ENCODE measurements around the gene BMP6.

DNA sequence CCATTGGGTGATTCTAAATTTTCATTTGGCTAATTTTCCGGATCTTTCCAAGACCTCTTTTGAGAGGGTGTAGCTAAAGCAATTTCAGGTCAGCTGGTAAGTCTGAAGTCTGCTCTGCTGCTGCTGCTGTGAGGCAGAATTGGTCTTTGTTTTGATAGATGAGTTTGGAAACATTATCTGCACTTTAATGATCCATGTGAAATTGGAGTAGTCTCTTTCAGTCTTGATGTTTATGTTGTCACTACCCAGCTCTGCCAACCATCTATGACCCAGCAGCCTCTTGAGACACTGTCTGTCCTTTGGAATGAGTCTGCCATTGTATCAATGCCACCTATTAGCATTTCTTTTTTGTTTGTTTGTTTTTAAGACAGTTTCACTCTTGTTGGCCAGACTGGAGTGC lies 140.6 kb downstream of the BMP6 start:
- TF ChIP-seq, protein P1, sequence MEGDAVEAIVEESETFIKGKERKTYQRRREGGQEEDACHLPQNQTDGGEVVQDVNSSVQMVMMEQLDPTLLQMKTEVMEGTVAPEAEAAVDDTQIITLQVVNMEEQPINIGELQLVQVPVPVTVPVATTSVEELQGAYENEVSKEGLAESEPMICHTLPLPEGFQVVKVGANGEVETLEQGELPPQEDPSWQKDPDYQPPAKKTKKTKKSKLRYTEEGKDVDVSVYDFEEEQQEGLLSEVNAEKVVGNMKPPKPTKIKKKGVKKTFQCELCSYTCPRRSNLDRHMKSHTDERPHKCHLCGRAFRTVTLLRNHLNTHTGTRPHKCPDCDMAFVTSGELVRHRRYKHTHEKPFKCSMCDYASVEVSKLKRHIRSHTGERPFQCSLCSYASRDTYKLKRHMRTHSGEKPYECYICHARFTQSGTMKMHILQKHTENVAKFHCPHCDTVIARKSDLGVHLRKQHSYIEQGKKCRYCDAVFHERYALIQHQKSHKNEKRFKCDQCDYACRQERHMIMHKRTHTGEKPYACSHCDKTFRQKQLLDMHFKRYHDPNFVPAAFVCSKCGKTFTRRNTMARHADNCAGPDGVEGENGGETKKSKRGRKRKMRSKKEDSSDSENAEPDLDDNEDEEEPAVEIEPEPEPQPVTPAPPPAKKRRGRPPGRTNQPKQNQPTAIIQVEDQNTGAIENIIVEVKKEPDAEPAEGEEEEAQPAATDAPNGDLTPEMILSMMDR (IDR thresholded peaks at IDR 0.05; ENCODE audit: low read depth, low read length) = no peak
- no peak for TF ChIP-seq EZH2phosphoT487 (IDR thresholded peaks at IDR 0.05; ENCODE audit: low read depth)

All from OCI-LY3 (cell line).